ENCODE measurements around the gene ZBTB17. TPM values are rescaled to one million over a fixed set of nuclear protein-coding genes. Genes with fewer than 3 reads are reported as not detected.
A peak's percentile ranks its signal among the peaks of the same experiment; 100 is the strongest.

The ZBTB17 gene
- total and polyA plus RNA-seq, 9 of the 15 experiments (the other 6 are each of a cell fraction or from before 2014, with no cell fraction given) = 1.1 to 53.4 (median 29.6) TPM

- TF ChIP-seq MYBL2 (IDR thresholded peaks at IDR 0.05; ENCODE audit: low read depth) (no peak), MYBL2 (CRISPR knock-in tag; IDR thresholded peaks at IDR 0.05; ENCODE audit: borderline replicate concordance) (no peak), ZNF124 (CRISPR knock-in tag; IDR thresholded peaks at IDR 0.05) (no peak), ZNF121 (CRISPR knock-in tag; conservative IDR thresholded peaks at IDR 0.05) (no peak), POLR2AphosphoS2 (IDR thresholded peaks at IDR 0.05; ENCODE audit: low read length) (no peak), ZBED1 (IDR thresholded peaks at IDR 0.05) (0 out of 2 replicates have a peak, but pooled peaks have one; percentile 10), ZNF780A (CRISPR knock-in tag; IDR thresholded peaks at IDR 0.05) (no peak), BDP1 (IDR thresholded peaks at IDR 0.05; ENCODE audit: insufficient read depth, insufficient read length) (no peak), PHF20 (IDR thresholded peaks at IDR 0.05; ENCODE audit: partially characterized antibody) (peak; percentile 53), MEF2A (IDR thresholded peaks at IDR 0.05; ENCODE audit: control insufficient read depth, low read depth, low read length) (peak; percentile 99), CBFA2T2 (conservative IDR thresholded peaks at IDR 0.05) (no peak), HDAC3 (IDR thresholded peaks at IDR 0.05; ENCODE audit: borderline replicate concordance, partially characterized antibody) (no peak), DACH1 (IDR thresholded peaks at IDR 0.05; ENCODE audit: partially characterized antibody) (peak; percentile 30), ZSCAN32 (CRISPR knock-in tag; IDR thresholded peaks at IDR 0.05) (no peak), PTTG1 (tag; IDR thresholded peaks at IDR 0.05; ENCODE audit: low read depth) (no peak), ZC3H8 (IDR thresholded peaks at IDR 0.05) (no peak), HOXB6 (CRISPR knock-in tag; IDR thresholded peaks at IDR 0.05; ENCODE audit: borderline replicate concordance) (no peak), TAF1 (IDR thresholded peaks at IDR 0.05; ENCODE audit: control insufficient read depth, extremely low read depth, insufficient read depth, low read length, severe bottlenecking) (peak; percentile 31), HCFC1 (IDR thresholded peaks at IDR 0.05; ENCODE audit: low read depth, low read length) (peak; percentile 52; the same call in 1 of the 2 replicates), MCM3 (IDR thresholded peaks at IDR 0.05) (no peak), ZNF668 (CRISPR knock-in tag; IDR thresholded peaks at IDR 0.05) (no peak), ZBTB7A (IDR thresholded peaks at IDR 0.05; ENCODE audit: borderline replicate concordance, control insufficient read depth, low read depth, low read length) (no peak; the same call in 1 of the 2 replicates)
- TF ChIP-seq, protein P1, sequence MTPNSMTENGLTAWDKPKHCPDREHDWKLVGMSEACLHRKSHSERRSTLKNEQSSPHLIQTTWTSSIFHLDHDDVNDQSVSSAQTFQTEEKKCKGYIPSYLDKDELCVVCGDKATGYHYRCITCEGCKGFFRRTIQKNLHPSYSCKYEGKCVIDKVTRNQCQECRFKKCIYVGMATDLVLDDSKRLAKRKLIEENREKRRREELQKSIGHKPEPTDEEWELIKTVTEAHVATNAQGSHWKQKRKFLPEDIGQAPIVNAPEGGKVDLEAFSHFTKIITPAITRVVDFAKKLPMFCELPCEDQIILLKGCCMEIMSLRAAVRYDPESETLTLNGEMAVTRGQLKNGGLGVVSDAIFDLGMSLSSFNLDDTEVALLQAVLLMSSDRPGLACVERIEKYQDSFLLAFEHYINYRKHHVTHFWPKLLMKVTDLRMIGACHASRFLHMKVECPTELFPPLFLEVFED (CRISPR knock-in tag; conservative IDR thresholded peaks at IDR 0.05) = no peak
- TF ChIP-seq, protein P2, sequence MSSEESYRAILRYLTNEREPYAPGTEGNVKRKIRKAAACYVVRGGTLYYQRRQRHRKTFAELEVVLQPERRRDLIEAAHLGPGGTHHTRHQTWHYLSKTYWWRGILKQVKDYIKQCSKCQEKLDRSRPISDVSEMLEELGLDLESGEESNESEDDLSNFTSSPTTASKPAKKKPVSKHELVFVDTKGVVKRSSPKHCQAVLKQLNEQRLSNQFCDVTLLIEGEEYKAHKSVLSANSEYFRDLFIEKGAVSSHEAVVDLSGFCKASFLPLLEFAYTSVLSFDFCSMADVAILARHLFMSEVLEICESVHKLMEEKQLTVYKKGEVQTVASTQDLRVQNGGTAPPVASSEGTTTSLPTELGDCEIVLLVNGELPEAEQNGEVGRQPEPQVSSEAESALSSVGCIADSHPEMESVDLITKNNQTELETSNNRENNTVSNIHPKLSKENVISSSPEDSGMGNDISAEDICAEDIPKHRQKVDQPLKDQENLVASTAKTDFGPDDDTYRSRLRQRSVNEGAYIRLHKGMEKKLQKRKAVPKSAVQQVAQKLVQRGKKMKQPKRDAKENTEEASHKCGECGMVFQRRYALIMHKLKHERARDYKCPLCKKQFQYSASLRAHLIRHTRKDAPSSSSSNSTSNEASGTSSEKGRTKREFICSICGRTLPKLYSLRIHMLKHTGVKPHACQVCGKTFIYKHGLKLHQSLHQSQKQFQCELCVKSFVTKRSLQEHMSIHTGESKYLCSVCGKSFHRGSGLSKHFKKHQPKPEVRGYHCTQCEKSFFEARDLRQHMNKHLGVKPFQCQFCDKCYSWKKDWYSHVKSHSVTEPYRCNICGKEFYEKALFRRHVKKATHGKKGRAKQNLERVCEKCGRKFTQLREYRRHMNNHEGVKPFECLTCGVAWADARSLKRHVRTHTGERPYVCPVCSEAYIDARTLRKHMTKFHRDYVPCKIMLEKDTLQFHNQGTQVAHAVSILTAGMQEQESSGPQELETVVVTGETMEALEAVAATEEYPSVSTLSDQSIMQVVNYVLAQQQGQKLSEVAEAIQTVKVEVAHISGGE (CRISPR knock-in tag; IDR thresholded peaks at IDR 0.05) = peak in 1 of 3 experiments; percentile 45; a peak in 1 of 6 replicates
Observed at GRCh38 chr1:16012590-16013219, 36.8 kb upstream of the ZBTB17 start (continued).

All from K562 (cell line).